Measurements from ENCODE around the gene LSP1. TPM values are rescaled to one million over a fixed set of nuclear protein-coding genes. Genes with fewer than 3 reads are reported as not detected.

The LSP1 gene
- total and polyA plus RNA-seq, 2 of the 4 experiments (the other 2 are of a cell fraction): not detected

DNA sequence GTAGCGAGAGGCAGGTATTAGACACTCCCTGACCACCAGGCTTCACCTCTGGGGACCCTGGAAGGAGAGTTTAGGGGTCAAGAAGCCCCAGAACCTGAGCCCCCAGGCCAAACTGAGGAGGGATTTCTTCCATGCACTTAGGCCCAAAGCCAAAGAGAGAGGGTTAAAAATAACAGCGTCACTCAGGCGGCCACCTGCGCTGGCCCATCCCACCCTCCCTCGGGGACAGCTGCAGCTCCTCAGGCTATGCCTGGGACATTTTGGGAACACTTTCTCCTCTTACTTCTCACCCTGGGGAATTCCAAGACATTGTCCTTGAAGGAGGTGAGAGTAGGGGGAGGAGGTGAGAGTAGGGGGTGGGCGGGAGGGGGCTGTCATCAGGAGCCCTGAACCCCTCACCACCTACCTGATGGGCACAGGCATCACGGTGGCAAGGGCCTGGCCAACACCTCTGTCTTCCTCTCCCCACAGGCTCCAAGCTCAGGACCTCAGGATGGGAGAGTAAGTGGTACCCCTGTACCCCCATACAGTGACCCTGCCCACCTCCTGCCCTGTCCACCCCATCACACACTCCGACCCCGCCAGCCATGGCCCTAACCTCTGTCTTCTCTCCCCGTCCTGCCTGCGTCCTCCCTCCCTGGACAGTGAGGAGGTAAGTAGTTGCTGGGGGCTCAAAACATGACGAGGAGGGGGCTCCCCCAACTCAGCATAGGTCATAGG, 13.5 kb upstream of the LSP1 start:
- WGBS, 2 experiments (ENCODE audit: extremely low coverage in 2 of 2, insufficient read length in 1 of 2): no CpG with 5 or more reads among the region's 12 CpGs
- Histone ChIP-seq H3K9ac (ENCODE audit: low read depth, low read length) (no peak overlapping the region), H3K18ac (ENCODE audit: low read depth, low read length) (no peak overlapping the region), H2BK120ac (ENCODE audit: low read depth, low read length) (no peak overlapping the region), H3K56ac (ENCODE audit: extremely low read depth, insufficient read depth, low read length) (no peak overlapping the region), H2BK5ac (ENCODE audit: low read depth, low read length, poor library complexity, severe bottlenecking) (no peak overlapping the region), H3K27me3 (ENCODE audit: control insufficient read depth, insufficient read depth, low read length) (peaks cover 15% of the 10 kb centered on the region), H2BK15ac (ENCODE audit: low read depth, low read length) (no peak overlapping the region), H4K91ac (ENCODE audit: insufficient read depth, low read depth, low read length) (no peak overlapping the region), H2AFZ (replicated peaks; ENCODE audit: low read length, poor library complexity) (no peak overlapping the region), H3K4ac (ENCODE audit: low read depth, low read length) (no peak overlapping the region), H3K27ac (ENCODE audit: insufficient read depth, low read length) (no peak overlapping the region), H2BK20ac (ENCODE audit: low read depth, low read length) (no peak overlapping the region), H3K4me2 (ENCODE audit: low read depth, low read length) (no peak overlapping the region), H3K79me1 (ENCODE audit: low read depth in 1 of 2, low read length in 2 of 2) (no peaks in the 10 kb centered on the region), H4K5ac (ENCODE audit: low read depth, low read length) (no peak overlapping the region), H3K9me3 (ENCODE audit: control insufficient read depth, insufficient read depth, low read length) (no peaks in the 10 kb centered on the region), H3K4me1 (ENCODE audit: control insufficient read depth, insufficient read depth, low read length) (no peaks in the 10 kb centered on the region), H3K23ac (ENCODE audit: low read depth, low read length) (no peak overlapping the region), H4K20me1 (ENCODE audit: insufficient read depth, low read length) (no peaks in the 10 kb centered on the region), H3K9me1 (ENCODE audit: insufficient read depth, low read length) (no peaks in the 10 kb centered on the region), H3K14ac (replicated peaks; ENCODE audit: low read depth, low read length) (no peak overlapping the region), H2AK9ac (replicated peaks; ENCODE audit: low read depth, low read length, poor library complexity) (no peak overlapping the region), H3K4me3 (ENCODE audit: insufficient read depth, low read depth, low read length) (no peak overlapping the region), H2AK5ac (ENCODE audit: low read depth, low read length) (no peak overlapping the region), H4K8ac (ENCODE audit: low read depth in 2 of 2, low read length in 2 of 2) (no peak overlapping the region), H3K36me3 (ENCODE audit: control insufficient read depth, insufficient read depth, low read length) (no peaks in the 10 kb centered on the region)
- CTCF ChIA-PET: interaction anchor here (1.2 kb wide), 1 partner anchor 312 kb away, joined by 4 read pairs; no protein-coding TSS in a partner anchor
- intact Hi-C loops (cut with micrococcal nuclease): no loop called here
- no TSS peak for BruUV-seq (replicated peaks)
- dilution Hi-C loops (cut with HindIII; ENCODE audit: low sequenced_read_pairs, unreplicated experiment): no loop called here
- POLR2A ChIA-PET (ENCODE audit: unreplicated experiment): no interaction called here
- in situ Hi-C loops (cut with MboI; ENCODE audit: low sequenced_read_pairs): no loop called here
- TF ChIP-seq, protein P1, sequence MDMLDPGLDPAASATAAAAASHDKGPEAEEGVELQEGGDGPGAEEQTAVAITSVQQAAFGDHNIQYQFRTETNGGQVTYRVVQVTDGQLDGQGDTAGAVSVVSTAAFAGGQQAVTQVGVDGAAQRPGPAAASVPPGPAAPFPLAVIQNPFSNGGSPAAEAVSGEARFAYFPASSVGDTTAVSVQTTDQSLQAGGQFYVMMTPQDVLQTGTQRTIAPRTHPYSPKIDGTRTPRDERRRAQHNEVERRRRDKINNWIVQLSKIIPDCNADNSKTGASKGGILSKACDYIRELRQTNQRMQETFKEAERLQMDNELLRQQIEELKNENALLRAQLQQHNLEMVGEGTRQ (IDR thresholded peaks at IDR 0.05; ENCODE audit: low read depth, low read length): no peak
- TF ChIP-seq, protein P2, sequence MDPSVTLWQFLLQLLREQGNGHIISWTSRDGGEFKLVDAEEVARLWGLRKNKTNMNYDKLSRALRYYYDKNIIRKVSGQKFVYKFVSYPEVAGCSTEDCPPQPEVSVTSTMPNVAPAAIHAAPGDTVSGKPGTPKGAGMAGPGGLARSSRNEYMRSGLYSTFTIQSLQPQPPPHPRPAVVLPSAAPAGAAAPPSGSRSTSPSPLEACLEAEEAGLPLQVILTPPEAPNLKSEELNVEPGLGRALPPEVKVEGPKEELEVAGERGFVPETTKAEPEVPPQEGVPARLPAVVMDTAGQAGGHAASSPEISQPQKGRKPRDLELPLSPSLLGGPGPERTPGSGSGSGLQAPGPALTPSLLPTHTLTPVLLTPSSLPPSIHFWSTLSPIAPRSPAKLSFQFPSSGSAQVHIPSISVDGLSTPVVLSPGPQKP (IDR thresholded peaks at IDR 0.05; ENCODE audit: borderline replicate concordance, low read depth, low read length): no peak
- TF ChIP-seq CHD1 (IDR thresholded peaks at IDR 0.05; ENCODE audit: low read depth, low read length) (no peak), CEBPB (IDR thresholded peaks at IDR 0.05; ENCODE audit: low read depth, low read length) (no peak), RCOR1 (IDR thresholded peaks at IDR 0.05; ENCODE audit: insufficient replicate concordance, low read length) (no peak), MAZ (IDR thresholded peaks at IDR 0.05; ENCODE audit: borderline replicate concordance, low read depth, low read length) (no peak), FOS (IDR thresholded peaks at IDR 0.05; ENCODE audit: low read depth, low read length) (no peak), POLR2A (IDR thresholded peaks at IDR 0.05; ENCODE audit: low read depth, low read length) (no peak), MXI1 (IDR thresholded peaks at IDR 0.05; ENCODE audit: borderline replicate concordance, low read depth, low read length) (no peak), RAD21 (IDR thresholded peaks at IDR 0.05; ENCODE audit: low read length) (no peak)
- TF ChIP-seq, protein P3, sequence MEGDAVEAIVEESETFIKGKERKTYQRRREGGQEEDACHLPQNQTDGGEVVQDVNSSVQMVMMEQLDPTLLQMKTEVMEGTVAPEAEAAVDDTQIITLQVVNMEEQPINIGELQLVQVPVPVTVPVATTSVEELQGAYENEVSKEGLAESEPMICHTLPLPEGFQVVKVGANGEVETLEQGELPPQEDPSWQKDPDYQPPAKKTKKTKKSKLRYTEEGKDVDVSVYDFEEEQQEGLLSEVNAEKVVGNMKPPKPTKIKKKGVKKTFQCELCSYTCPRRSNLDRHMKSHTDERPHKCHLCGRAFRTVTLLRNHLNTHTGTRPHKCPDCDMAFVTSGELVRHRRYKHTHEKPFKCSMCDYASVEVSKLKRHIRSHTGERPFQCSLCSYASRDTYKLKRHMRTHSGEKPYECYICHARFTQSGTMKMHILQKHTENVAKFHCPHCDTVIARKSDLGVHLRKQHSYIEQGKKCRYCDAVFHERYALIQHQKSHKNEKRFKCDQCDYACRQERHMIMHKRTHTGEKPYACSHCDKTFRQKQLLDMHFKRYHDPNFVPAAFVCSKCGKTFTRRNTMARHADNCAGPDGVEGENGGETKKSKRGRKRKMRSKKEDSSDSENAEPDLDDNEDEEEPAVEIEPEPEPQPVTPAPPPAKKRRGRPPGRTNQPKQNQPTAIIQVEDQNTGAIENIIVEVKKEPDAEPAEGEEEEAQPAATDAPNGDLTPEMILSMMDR (conservative IDR thresholded peaks at IDR 0.05; ENCODE audit: low read depth, low read length): no peak
- DNase-seq (no peak), ATAC-seq (ENCODE audit: low read depth) (no peak)
